Calu3 (cell line): ENCODE measurements around the gene SLCO3A1. TPM values are rescaled to one million over a fixed set of nuclear protein-coding genes. Genes with fewer than 3 reads are reported as not detected.
A peak's percentile ranks its signal among the peaks of the same experiment; 100 is the strongest.

Experiments
- BruUV-seq: library from RNA; stranded (reverse); fragments of 400-500 nt; replicated peaks from 2 replicates; lab custom pipeline; 2021; lab: Mats Ljungman, UMichigan
- CTCF ChIA-PET: fragments of 300-600 bp; sonication (Branson Sonifier 250); formaldehyde crosslinking; loops from one replicate; lab custom pipeline; 2022; ENCODE audit warnings: antibody characterized with exemption; lab: Charles Lee
- DNase-seq: peaks from one replicate; pipeline ENCODE4 v3.0.0; 2022
- H3K27ac Mint-ChIP-seq: one replicate; pipeline ENCODE4 v1.8.0; 2022; ENCODE audit warnings: mixed read lengths; ENCODE audit not compliant: unreplicated experiment
- H3K27me3 Mint-ChIP-seq: one replicate; pipeline ENCODE4 v1.8.0; 2022; ENCODE audit warnings: mixed read lengths; ENCODE audit not compliant: unreplicated experiment
- H3K36me3 Mint-ChIP-seq: one replicate; pipeline ENCODE4 v1.8.0; 2022; ENCODE audit warnings: mild to moderate bottlenecking, moderate library complexity, mixed read lengths; ENCODE audit not compliant: insufficient read depth, unreplicated experiment
- H3K4me1 Mint-ChIP-seq: one replicate; pipeline ENCODE4 v1.8.0; 2022; ENCODE audit warnings: mild to moderate bottlenecking, low read depth, mixed read lengths; ENCODE audit not compliant: unreplicated experiment
- H3K4me3 Mint-ChIP-seq: one replicate; pipeline ENCODE4 v1.8.0; 2022; ENCODE audit warnings: mild to moderate bottlenecking, low read depth, moderate library complexity, mixed read lengths; ENCODE audit not compliant: unreplicated experiment
- H3K9me3 Mint-ChIP-seq: one replicate; pipeline ENCODE4 v1.8.0; 2022; ENCODE audit warnings: low read depth, mixed read lengths; ENCODE audit not compliant: unreplicated experiment
- CTCF ChIP-seq: fragments of 200-600 bp; IDR thresholded peaks from one replicate; pipeline ENCODE4 v1.8.0; 2022; ENCODE audit warnings: antibody characterized with exemption; ENCODE audit not compliant: unreplicated experiment
- intact Hi-C: fragments of 100-400 bp; cut with micrococcal nuclease; formaldehyde crosslinking; loops from one replicate; pipeline ENCODE4 v1.10.0; 2022; ENCODE audit not compliant: unreplicated experiment
- total RNA-seq: library from RNA; stranded (reverse); gene quantifications from 2 replicates; pipeline ENCODE4 v1.2.3, GENCODE V29; 2022

SLCO3A1 gene
- total RNA-seq, 1 experiment from 2014 or later: 65.9 TPM

DNA sequence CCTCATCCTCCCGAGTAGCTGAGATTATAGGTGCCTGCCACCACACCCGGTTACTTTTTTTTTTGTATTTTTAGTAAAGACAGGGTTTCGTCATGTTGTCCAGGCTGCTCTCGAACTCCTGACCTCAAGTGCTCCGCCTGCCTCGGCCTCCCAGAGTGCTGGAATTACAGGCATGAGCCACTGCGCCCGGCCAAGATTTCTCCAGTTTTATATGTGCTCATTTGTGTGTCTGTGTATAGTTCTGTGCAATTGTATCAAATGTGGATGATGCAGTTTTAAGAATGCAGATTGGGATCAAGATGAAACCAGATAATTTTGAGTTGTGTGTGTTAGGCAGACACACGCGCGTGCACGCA, 68.3 kb downstream of the SLCO3A1 start:
- Mint-ChIP-seq H3K36me3 (no peaks in the 10 kb centered on the region), H3K4me3 (no peak overlapping the region), H3K27ac (peak overlapping the region; percentile 15), H3K4me1 (peaks cover 64% of the 10 kb centered on the region), H3K27me3 (no peaks in the 10 kb centered on the region), H3K9me3 (no peaks in the 10 kb centered on the region)
- no peak for DNase-seq
- TF ChIP-seq CTCF: no peak
- intact Hi-C loops: no loop called here
- TSS peak; percentile 23 for BruUV-seq
- CTCF ChIA-PET: interaction anchor here (0.9 kb wide), 1 partner anchor 21 kb away, joined by 5 read pairs; no protein-coding TSS in a partner anchor

GRCh38 chr15:91922646-91923547, 69.4 kb downstream of the SLCO3A1 start:
- CTCF ChIA-PET: interaction anchor here (1.4 kb wide), 1 partner anchor 19 kb away, joined by 4 read pairs; no protein-coding TSS in a partner anchor
- intact Hi-C loops: no loop called here
- Mint-ChIP-seq H3K27me3 (no peaks in the 10 kb centered on the region), H3K36me3 (no peaks in the 10 kb centered on the region), H3K4me1 (peaks cover 66% of the 10 kb centered on the region), H3K4me3 (no peak overlapping the region), H3K27ac (no peak overlapping the region), H3K9me3 (no peaks in the 10 kb centered on the region)
- no peak for TF ChIP-seq CTCF
- BruUV-seq: no TSS peak
- DNase-seq: no peak

DNA sequence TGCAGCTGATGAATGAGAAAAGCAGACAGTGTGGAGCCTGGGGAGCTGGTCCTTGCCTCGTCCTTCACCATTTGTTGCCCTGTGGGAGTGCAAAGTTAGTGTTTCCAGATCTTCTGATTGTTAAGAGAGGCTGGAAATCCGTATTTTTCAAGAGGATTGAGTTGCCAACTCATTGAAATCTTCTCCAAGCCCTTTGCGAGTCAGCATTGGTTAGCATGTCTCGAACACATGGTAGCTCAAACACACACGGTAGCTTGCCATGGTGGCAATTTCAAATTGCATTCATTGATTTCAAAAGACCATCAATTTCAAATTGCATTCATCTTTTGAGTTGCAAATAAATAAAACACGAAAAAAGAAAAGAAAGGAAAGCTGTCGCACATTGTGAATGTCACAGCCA, 70.7 kb downstream of the SLCO3A1 start:
- Mint-ChIP-seq H3K27me3 (no peaks in the 10 kb centered on the region), H3K36me3 (no peaks in the 10 kb centered on the region), H3K27ac (no peak overlapping the region), H3K4me3 (no peak overlapping the region), H3K9me3 (no peaks in the 10 kb centered on the region), H3K4me1 (peaks cover 66% of the 10 kb centered on the region)
- TF ChIP-seq CTCF: no peak
- CTCF ChIA-PET: interaction anchor here (1.4 kb wide), 1 partner anchor 17 kb away, joined by 4 read pairs; no protein-coding TSS in a partner anchor
- BruUV-seq: no TSS peak
- DNase-seq: no peak
- intact Hi-C loops: no loop called here

- H3K9me3 Mint-ChIP-seq: no peaks in the 10 kb centered on the region
- intact Hi-C loops: no loop called here
- BruUV-seq: no TSS peak
- no peak for DNase-seq
- CTCF ChIA-PET: interaction anchor here (1.4 kb wide), 1 partner anchor 17 kb away, joined by 4 read pairs; no protein-coding TSS in a partner anchor
- no peaks in the 10 kb centered on the region for H3K27me3 Mint-ChIP-seq
- TF ChIP-seq CTCF: no peak
- H3K27ac Mint-ChIP-seq: no peak overlapping the region
- no peaks in the 10 kb centered on the region for H3K36me3 Mint-ChIP-seq
- no peak overlapping the region for H3K4me3 Mint-ChIP-seq
- H3K4me1 Mint-ChIP-seq: peaks cover 64% of the 10 kb centered on the region
Observed at GRCh38 chr15:91924837-91925495, 71.5 kb downstream of the SLCO3A1 start.
